ENCODE data around the gene OVOL3.

The OVOL3 gene

DNA sequence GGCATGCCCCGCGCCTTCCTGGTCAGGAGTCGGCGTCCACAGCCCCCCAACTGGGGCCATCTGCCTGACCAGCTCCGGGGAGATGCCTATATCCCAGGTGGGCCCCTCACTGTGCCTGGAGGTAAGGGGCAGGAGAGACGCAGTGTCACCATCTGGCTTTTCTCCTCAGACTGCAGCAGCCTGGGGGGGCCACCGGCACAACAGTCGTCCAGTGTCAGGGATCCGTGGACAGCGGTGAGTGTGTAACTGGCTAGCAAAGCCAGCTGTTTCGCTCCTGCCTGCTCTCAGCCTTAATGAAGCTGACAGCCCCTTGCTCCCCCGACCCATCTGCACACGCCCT, 227 bp downstream of the OVOL3 start:
- TF ChIP-seq SPI1 (IDR thresholded peaks at IDR 0.05; ENCODE audit: borderline replicate concordance, low read depth) (no peak), CTCF (IDR thresholded peaks at IDR 0.05; ENCODE audit: insufficient read depth, low read length) (no peak), GABPA (IDR thresholded peaks at IDR 0.05; ENCODE audit: low read depth) (no peak), POLR2AphosphoS5 (IDR thresholded peaks at IDR 0.05; ENCODE audit: low read depth) (no peak)
- TF ChIP-seq, protein P1, sequence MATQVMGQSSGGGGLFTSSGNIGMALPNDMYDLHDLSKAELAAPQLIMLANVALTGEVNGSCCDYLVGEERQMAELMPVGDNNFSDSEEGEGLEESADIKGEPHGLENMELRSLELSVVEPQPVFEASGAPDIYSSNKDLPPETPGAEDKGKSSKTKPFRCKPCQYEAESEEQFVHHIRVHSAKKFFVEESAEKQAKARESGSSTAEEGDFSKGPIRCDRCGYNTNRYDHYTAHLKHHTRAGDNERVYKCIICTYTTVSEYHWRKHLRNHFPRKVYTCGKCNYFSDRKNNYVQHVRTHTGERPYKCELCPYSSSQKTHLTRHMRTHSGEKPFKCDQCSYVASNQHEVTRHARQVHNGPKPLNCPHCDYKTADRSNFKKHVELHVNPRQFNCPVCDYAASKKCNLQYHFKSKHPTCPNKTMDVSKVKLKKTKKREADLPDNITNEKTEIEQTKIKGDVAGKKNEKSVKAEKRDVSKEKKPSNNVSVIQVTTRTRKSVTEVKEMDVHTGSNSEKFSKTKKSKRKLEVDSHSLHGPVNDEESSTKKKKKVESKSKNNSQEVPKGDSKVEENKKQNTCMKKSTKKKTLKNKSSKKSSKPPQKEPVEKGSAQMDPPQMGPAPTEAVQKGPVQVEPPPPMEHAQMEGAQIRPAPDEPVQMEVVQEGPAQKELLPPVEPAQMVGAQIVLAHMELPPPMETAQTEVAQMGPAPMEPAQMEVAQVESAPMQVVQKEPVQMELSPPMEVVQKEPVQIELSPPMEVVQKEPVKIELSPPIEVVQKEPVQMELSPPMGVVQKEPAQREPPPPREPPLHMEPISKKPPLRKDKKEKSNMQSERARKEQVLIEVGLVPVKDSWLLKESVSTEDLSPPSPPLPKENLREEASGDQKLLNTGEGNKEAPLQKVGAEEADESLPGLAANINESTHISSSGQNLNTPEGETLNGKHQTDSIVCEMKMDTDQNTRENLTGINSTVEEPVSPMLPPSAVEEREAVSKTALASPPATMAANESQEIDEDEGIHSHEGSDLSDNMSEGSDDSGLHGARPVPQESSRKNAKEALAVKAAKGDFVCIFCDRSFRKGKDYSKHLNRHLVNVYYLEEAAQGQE (IDR thresholded peaks at IDR 0.05; ENCODE audit: insufficient replicate concordance, low read depth): no peak
- H3K27me3 ChIP-seq (ENCODE audit: insufficient read depth, poor library complexity, severe bottlenecking): no peaks in the 10 kb centered on the region
- H3K4me3 ChIP-seq (replicated peaks; ENCODE audit: insufficient read depth, low read length): no peak overlapping the region
- no peak overlapping the region for H3K27ac ChIP-seq (replicated peaks)
- DNase-seq (ENCODE audit: low read depth in 1 of 2, low spot score in 1 of 2): no peak

DNA sequence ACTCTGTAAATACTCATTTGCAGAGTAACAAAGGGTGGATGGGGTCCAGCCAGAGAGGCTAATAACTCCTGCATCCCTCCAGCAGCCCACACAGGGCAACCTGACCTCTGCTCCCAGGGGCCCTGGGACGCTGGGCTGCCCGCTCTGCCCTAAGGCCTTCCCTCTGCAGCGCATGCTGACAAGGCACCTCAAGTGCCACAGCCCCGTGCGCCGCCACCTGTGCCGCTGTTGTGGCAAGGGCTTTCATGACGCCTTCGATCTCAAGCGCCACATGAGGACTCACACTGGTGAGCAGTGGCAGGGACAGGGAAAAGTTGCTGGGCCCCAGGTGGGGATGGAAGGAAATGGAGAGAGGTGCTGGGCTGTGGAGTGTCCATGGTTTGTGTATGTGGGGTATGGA, 1.7 kb downstream of the OVOL3 start:
- no peak overlapping the region for H3K27ac ChIP-seq (replicated peaks)
- no peak for DNase-seq (ENCODE audit: low read depth in 1 of 2, low spot score in 1 of 2)
- H3K4me3 ChIP-seq (replicated peaks; ENCODE audit: insufficient read depth, low read length): no peak overlapping the region
- TF ChIP-seq SPI1 (IDR thresholded peaks at IDR 0.05; ENCODE audit: borderline replicate concordance, low read depth): no peak
- no peak for TF ChIP-seq GABPA (IDR thresholded peaks at IDR 0.05; ENCODE audit: low read depth)
- TF ChIP-seq, protein P1 (IDR thresholded peaks at IDR 0.05; ENCODE audit: insufficient replicate concordance, low read depth): no peak
- TF ChIP-seq CTCF (IDR thresholded peaks at IDR 0.05; ENCODE audit: insufficient read depth, low read length): no peak
- TF ChIP-seq POLR2AphosphoS5 (IDR thresholded peaks at IDR 0.05; ENCODE audit: low read depth): no peak
- no peaks in the 10 kb centered on the region for H3K27me3 ChIP-seq (ENCODE audit: insufficient read depth, poor library complexity, severe bottlenecking)

DNA sequence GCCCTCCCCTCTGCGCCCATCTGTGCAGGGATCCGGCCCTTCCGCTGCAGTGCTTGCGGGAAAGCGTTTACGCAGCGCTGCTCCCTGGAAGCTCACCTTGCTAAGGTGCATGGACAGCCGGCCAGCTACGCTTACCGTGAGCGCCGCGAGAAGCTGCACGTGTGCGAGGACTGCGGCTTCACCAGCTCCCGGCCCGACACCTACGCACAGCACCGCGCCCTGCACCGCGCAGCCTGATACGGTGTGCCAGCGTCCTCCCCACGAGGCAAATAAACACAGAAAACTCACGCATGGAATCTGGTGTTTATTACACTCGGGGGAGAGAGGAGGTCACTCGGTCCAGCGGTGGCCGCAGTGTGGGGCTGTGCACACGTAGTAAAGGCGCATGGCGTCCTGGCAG, 2.5 kb downstream of the OVOL3 start:
- H3K27ac ChIP-seq (replicated peaks): no peak overlapping the region
- TF ChIP-seq, protein P1 (IDR thresholded peaks at IDR 0.05; ENCODE audit: insufficient replicate concordance, low read depth): no peak
- TF ChIP-seq POLR2AphosphoS5 (IDR thresholded peaks at IDR 0.05; ENCODE audit: low read depth) (no peak), CTCF (IDR thresholded peaks at IDR 0.05; ENCODE audit: insufficient read depth, low read length) (no peak), SPI1 (IDR thresholded peaks at IDR 0.05; ENCODE audit: borderline replicate concordance, low read depth) (no peak), GABPA (IDR thresholded peaks at IDR 0.05; ENCODE audit: low read depth) (no peak)
- H3K4me3 ChIP-seq (replicated peaks; ENCODE audit: insufficient read depth, low read length): peak overlapping the region; percentile 97

More for the DNA sequence above, 2.5 kb downstream of the OVOL3 start:
- no peaks in the 10 kb centered on the region for H3K27me3 ChIP-seq (ENCODE audit: insufficient read depth, poor library complexity, severe bottlenecking)
- no peak for DNase-seq (ENCODE audit: low read depth in 1 of 2, low spot score in 1 of 2)

Data from HL-60 (cell line).